Left forelimb (tissue), 1 donor: ENCODE data around the gene TET1.
"Not testable (repeated sequence)": the region's sequence is repeated elsewhere in the genome, so short reads cannot be mapped to it uniquely, and the experiment has no call there.

ENCODE experiments used
- DNase-seq: peaks from one replicate; pipeline ENCODE4 v3.0.0-alpha.2; 2018; ENCODE audit warnings: low spot score

The TET1 gene

GRCh38 chr10:68613974-68614373, 53.8 kb downstream of the TET1 start:
- DNase-seq: not testable (repeated sequence)

DNA sequence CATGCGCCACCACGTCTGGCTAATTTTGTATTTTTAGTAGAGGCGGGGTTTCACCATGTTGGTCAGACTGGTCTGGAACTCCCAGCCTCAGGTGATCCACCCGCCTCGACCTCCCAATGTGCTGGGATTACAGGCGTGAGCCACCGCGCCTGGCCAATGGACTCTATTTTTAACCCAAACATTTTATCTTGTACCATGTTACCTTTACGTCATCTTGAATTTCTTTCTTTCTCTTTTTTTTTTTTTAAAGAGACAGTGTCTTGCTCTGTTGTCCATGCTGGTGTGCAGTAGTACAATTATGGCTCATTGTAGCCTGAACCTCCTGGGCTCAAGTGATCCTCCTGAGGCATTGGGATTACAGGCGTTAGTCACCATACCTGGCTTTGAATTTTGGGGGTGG, 57.6 kb downstream of the TET1 start:
- not testable (repeated sequence) for DNase-seq

GRCh38 chr10:68618234-68618633, 58.1 kb downstream of the TET1 start:
- no peak for DNase-seq

DNA sequence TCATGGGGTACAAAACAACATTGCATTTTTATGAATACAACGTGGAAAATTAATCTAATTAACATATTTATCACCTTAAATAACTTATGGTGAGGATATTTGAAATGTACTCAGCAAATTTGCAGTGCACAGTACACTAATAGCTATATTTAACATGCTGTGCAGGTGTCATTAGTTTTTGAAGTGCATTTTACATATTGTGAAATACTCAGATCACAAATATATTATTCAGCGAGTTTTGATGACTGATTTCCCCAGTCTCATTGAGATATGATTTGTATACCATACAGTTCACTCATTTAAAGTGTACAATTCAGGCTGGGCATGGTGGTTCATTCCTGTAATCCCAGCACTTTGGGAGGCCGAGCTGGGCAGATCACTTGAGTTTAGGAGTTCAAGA, 59.5 kb downstream of the TET1 start:
- no peak for DNase-seq

- no peak for DNase-seq
Measured at GRCh38 chr10:68625316-68625921, 65.3 kb downstream of the TET1 start.

DNA sequence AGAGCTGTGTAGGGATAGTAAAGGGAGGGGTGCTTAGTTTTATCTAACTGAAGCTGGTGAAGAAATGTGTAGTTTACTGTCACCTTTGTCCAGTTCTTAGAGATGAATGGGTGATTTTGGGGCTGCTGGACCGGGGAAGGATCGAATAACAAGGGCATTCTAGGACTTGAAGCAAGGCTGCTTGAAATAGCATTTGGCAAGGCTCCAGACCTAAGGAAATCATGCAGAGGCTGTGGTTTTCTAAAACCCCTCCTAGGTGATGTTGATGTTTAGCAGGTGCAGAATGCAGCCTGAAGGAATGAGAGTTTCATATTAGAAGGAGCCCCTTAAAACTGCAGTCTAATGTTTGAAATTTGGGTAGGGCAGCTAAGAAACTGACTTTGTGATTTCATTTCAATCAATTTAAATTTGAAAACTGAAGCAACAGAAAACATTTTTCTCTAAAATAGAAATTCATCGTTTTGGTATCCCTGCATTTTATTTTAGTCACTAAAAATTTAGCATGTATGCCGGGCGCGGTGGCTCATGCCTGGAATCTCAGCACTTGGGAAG, 68.5 kb downstream of the TET1 start:
- no peak for DNase-seq

DNA sequence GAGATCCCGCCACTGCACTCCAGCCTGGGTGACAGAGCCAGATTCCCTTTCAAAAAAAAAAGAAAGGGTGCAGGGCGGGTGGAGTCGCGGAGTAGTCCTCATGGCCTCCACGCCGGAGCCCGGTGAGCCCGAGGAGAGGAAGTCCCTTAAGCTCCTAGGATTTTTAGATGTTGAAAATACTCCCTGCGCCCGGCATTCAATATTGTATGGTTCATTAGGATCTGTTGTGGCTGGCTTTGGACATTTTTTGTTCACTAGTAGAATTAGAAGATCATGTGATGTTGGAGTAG, 72.1 kb downstream of the TET1 start:
- not testable (repeated sequence) for DNase-seq

DNA sequence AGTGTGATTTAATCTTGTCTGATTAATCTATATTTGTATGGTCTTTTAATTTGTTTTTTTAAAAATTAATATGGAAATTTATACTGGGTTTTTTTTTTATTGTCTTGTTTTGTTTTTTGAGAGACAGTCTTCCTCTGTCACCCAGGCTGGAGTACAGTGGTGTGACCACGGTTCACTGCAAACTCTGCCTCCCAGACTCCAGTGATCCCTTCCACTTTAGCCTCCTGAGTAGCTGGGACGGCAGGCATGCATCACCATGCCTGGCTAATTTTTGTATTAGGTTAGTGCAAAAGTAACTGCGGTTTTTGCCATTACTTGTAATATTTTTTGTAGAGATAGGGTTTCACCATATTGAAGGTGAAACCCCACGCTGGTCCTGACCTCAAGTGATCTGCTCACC, 73.1 kb downstream of the TET1 start:
- DNase-seq: no peak

DNA sequence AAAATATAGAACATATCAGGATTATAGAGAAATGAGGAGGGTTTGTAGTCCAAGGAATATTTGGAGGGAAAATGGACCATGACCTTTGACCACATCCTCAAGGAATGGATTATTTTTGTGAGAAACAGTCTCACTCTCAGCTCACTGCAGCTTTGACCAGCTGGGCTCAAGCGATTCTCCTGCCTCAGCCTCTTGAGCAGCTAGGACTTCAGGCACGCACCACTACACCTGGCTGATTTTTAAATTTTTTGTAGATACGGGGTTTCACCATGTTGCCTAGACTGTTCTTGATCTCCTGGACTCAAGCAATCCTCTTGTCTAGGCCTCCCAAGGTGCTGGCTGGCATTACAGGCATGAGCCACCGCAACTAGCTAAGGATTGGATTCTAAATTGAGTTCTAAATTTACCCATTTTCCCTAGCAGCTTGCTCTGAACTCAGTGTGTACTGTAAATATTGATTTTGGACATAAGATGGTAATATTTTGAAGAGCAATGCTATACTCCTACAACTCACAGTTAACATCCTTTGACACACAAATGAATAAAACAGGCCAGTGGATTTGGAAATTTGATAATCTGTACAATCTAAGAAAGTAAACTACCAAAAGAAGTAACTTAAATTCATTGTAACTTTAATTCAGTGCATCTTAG, 73.8 kb downstream of the TET1 start:
- DNase-seq: no peak

GRCh38 chr10:68636335-68636734, 76.2 kb downstream of the TET1 start:
- DNase-seq: no peak

- DNase-seq: not testable (repeated sequence)
Measured at GRCh38 chr10:68643550-68643949, 83.4 kb downstream of the TET1 start.

GRCh38 chr10:68647672-68648341, 87.7 kb downstream of the TET1 start:
- DNase-seq: no peak

GRCh38 chr10:68655620-68656126, 95.5 kb downstream of the TET1 start:
- DNase-seq: no peak

DNA sequence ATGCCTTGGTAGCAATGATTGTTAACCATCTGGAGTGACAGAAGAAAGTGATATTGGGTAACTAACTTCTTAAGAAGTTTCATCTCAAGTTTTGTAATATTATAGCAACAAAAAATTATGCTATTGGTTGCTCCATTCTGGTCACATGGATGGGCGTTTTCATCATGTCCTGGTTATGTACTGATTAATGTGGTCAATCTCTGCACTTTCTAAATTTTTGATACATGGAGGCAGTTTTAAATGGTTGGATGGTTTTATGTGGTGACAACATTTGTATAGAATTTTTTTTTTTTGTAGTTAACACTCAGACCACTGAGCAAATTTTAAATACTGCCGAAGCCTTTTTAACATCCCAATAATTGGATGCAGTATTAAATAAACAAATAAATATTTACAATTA, 105.7 kb downstream of the TET1 start:
- no peak for DNase-seq

DNA sequence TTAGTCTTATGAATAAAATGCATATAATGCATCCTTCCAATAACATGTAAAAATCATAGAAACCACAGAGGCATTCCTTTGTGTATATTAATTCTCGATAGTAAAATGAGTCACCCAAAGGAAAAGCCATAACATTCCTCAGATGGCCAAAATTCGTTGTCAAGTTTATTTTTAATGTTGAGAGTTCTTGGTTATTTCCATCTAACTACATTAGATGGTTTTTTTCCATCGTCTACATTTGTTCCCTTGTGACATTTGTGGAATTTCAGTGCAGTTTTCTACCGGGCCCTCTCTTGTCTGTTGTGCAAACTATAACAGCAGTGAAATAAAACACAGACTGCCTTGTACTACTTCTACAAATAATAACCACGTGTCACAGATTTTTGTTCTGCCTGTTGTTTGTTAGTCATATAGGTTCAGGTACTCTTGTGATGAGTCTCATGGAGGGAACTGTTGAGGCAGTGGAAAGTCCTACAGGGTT, 106.2 kb downstream of the TET1 start:
- no peak for DNase-seq

DNA sequence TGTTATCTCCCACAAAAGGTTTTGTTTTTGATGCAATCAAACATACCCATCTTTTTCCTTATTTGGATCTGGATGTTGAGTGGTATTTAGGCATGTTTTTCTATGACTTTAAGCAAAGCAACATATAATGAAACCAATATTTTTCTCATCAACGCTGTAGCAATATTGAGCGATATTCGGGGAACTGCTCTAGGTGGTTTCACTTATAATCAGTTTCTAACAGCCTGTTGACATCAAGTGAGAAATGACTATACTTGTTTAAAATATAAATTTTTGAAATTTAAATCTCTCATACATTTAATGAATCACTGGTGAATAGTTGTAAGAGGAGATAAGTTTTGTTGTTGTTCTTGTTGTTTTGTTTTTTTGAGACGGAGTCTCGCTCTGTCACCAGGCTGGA, 108.1 kb downstream of the TET1 start:
- DNase-seq: no peak

GRCh38 chr10:68668972-68669371, 108.8 kb downstream of the TET1 start:
- no peak for DNase-seq

- DNase-seq: no peak
Measured at GRCh38 chr10:68684413-68684812, 124.3 kb downstream of the TET1 start.

DNA sequence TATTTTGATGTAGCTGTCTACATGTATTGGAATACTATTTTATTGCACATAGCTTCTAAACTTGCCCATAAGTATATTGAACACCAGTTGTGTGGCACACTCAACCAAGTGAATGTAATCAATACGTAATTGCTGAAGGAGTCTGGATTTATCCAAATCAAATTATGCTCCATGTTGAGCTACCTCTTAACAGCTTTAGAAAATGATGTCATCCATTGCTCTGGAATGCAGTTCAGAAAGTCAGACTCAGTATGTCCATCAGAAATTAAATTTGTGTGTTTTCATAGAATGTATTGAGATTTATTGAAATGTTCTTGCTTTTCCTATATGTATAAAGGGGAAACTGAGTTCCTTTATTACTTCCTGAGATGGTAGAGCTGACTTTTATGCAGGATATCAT, 135.9 kb downstream of the TET1 start:
- DNase-seq: no peak

GRCh38 chr10:68697106-68697505, 137.0 kb downstream of the TET1 start:
- DNase-seq: no peak

- DNase-seq: no peak
Measured at GRCh38 chr10:68700197-68700596, 140.1 kb downstream of the TET1 start.

GRCh38 chr10:68705548-68705947, 145.4 kb downstream of the TET1 start:
- no peak for DNase-seq

GRCh38 chr10:68708987-68709386, 148.8 kb downstream of the TET1 start:
- not testable (repeated sequence) for DNase-seq
